ENCODE measurements around the gene KSR1.

Gene KSR1

GRCh38 chr17:27539794-27540317 lies 83.6 kb downstream of the KSR1 start:
- no peak for DNase-seq

GRCh38 chr17:27540318-27541101 lies 84.3 kb downstream of the KSR1 start:
- no peak for DNase-seq

GRCh38 chr17:27541301-27542023 lies 85.2 kb downstream of the KSR1 start:
- no peak for DNase-seq

- DNase-seq, result no peak
Observed at GRCh38 chr17:27542841-27543463, 86.7 kb downstream of the KSR1 start.

GRCh38 chr17:27543464-27543856 lies 87.2 kb downstream of the KSR1 start:
- no peak for DNase-seq

GRCh38 chr17:27543958-27544349 lies 87.7 kb downstream of the KSR1 start:
- DNase-seq, result no peak

GRCh38 chr17:27544350-27545131 lies 88.3 kb downstream of the KSR1 start:
- DNase-seq, result no peak

GRCh38 chr17:27545562-27546229 lies 89.4 kb downstream of the KSR1 start:
- no peak for DNase-seq

- no peak for DNase-seq
Observed at GRCh38 chr17:27546624-27547300, 90.5 kb downstream of the KSR1 start.

GRCh38 chr17:27547301-27547683 lies 91.0 kb downstream of the KSR1 start:
- DNase-seq, result no peak

- DNase-seq, result no peak
Observed at GRCh38 chr17:27548369-27548768, 92.1 kb downstream of the KSR1 start.

- no peak for DNase-seq
Observed at GRCh38 chr17:27549251-27549893, 93.1 kb downstream of the KSR1 start.

- no peak for DNase-seq
Observed at GRCh38 chr17:27550291-27550930, 94.2 kb downstream of the KSR1 start.

- no peak for DNase-seq
Observed at GRCh38 chr17:27550974-27551505, 94.8 kb downstream of the KSR1 start.

GRCh38 chr17:27551701-27552248 lies 95.5 kb downstream of the KSR1 start:
- DNase-seq, result no peak

GRCh38 chr17:27552276-27552732 lies 96.1 kb downstream of the KSR1 start:
- DNase-seq, result no peak

- DNase-seq, result no peak
Observed at GRCh38 chr17:27553019-27553511, 96.8 kb downstream of the KSR1 start.

- no peak for DNase-seq
Observed at GRCh38 chr17:27554152-27554551, 97.9 kb downstream of the KSR1 start.

GRCh38 chr17:27554911-27555310 lies 98.7 kb downstream of the KSR1 start:
- no peak for DNase-seq

- no peak for DNase-seq
Observed at GRCh38 chr17:27555339-27555738, 99.1 kb downstream of the KSR1 start.

Data from activated gamma-delta T cell treated with Interleukin-2 at 50 U/mL for 16 hours (primary cell).